GM18870 (cell line): ENCODE results near the gene IL3.

Source experiments
- ATAC-seq: cut with Tn5 transposase; IDR thresholded peaks from one replicate; pipeline ENCODE4 v1.9.1; 2021; ENCODE audit warnings: moderate library complexity; ENCODE audit not compliant: unreplicated experiment

IL3 gene

DNA sequence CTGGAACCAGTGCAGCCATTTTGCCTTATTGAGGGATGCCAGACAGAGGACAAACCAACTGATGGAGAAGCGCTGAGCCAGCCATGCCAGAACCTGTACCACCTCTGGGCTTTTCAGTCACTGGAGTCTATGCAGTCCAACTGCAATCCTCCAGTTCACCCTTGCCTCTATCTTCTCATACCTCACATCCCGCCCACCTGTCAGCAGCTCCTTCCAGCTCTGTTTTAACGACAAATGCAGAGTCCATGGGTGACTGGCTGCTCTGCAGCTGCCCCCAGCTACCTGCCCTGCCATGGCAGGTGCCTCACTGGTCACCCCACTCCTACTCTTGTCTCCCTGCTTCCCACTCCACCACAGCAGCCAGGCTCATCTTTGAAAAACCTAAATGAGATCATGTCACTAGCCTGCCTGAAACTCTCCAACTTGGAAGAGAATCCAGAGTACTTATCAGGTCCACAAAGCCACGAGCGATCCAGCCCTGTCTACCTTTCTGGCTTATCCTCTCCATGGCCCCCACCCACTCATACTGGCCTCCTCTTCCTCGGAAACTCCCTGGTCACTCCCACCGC, 35.0 kb upstream of the IL3 start:
- ATAC-seq: no peak

DNA sequence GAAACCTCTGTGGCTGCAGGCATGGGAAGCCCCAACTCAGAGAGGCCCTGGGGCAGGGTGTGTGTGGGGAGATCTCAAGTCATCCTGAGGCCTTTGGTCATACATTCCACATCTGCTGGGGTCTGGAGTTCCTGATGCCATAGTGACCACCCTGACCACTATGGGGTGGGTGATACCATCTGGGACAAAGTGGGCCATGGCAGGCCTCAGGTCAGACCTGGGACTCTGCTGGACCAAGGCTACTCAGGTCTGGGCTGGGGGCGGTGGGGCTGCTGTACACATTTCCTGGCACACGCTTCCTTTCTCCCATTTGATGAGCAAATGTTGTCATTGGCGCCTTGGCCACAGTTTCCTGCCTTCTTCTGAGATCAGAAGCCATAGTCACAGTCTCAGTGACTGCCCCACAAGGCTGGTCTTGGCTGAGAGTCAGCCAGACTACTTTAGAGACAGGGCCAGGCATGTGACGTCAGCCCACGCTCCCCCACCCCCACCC, 33.9 kb upstream of the IL3 start:
- ATAC-seq: no peak

DNA sequence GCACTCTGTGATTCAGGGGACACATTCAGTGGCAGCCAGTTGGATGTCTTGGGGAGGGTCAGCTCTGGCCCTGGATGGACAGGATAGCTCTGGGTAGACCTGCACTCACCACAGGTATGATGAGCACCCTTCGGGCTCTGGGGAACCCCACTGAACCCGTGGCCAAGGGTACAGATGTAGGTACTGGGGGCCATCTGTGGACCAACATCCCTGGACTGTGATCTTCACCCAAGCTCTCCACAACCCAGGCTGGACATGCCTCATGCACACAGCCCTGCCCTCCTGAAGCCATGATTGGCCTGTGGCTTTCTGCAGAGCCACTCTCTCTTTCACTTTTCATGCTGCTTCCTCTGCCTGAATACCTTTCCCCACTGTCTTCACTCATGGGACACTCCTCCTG, 33.4 kb upstream of the IL3 start:
- no peak for ATAC-seq

DNA sequence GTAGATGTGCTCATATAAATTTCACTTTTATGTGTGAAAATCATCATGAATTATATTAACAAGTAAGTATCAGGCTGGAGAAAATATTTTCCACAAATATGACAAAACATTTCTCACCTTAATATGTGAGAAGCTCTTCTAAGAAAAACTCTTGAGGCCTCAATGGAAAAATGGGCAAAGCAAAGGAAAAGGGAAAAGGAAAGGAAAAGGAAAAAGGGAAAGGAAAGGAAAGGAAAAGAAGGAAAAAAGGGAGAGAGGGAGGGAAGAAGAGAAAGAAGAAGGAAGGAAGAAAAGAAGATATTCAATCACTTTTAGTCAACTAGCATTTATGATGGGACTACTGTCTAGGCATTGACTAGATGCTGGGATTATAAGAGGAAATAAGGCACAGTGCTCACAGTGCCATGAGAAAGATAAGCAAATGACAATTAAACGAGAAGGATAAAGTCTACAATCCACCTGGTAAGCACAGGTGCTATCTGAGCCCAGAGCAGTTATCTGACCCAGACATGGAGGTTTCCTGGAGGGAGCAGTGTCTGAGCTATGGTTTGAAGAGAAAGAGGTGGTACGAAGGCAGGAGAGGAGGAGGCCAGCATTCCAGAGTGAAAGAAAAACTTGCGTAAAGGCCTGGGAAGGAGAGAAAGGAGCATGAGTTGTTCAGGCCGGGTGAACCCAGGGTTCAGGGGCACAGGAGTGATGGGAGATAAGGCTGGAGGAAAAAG, 30.7 kb upstream of the IL3 start:
- no peak for ATAC-seq

DNA sequence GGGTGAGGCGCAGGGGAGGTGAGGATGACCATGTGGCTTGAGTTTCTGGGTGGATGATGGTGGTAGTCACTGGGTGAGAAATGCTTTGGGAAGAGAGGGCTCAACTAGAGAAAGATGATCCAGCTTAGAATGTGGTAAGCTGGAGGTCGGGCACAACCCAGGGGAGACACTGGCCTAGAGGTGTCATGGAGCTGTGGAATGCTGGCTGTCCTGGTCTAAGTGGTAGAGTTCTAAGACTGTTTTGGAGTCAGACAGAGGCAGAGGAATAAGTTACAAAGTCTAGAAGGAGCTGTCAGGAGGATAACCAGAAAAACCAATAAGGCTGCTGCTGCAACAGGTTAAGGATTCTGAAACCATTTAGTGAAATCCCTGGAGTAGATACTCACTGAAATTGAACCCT, 29.8 kb upstream of the IL3 start:
- ATAC-seq: no peak

DNA sequence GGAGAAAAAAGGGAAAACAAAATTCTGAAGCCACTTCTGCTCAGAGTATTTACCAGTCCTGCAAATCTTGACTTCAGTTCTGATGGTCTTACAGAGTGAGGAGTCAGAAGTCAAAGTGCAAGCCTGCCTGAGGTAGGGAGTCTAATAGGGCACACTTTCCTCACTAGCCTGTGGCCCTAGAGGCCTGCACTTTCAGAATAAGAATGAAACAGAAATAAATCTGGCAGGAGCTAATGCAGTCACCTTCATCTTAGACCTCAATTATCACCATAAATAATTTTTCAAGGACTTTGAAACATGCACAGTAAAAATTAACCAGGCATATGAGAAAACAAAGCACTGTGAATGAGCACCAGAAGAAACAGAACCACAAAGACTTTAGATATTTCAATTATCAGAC, 28.3 kb upstream of the IL3 start:
- no peak for ATAC-seq

DNA sequence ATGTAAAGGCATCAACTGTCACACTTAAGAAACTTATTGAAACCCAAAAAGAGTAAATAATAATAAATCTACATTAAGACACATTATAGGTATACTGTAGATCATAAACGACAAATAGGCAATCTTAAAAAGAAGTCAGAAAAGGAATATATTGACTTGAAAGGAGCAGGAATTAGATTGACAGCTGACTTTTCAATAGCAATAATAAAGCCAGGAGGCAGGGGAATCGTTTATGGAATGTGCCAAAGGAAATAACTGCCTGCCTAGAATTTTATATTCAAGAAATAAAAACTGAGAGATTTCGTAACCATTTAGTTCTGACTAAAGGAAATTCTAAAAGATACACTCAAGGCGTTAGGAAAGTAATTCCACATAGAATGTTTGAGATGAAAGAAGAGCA, 27.3 kb upstream of the IL3 start:
- no peak for ATAC-seq

DNA sequence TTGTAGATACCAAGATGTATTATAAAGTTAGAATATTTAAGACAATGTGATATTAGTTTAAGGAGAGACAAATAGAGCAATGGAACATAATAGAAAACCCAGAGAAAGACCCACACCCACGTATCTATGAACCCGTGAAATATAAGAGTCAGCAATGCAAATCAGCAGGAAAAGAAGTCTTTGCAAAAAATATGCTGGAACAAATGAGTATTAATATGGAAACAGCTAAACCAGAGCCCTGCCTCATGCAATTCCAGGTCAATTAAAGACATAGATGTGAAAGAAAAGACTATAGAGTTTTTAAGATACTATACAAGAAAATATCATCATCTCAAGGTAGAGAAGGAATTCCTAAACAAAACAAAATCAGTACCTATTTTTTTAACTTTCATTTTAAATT, 23.1 kb upstream of the IL3 start:
- no peak for ATAC-seq

DNA sequence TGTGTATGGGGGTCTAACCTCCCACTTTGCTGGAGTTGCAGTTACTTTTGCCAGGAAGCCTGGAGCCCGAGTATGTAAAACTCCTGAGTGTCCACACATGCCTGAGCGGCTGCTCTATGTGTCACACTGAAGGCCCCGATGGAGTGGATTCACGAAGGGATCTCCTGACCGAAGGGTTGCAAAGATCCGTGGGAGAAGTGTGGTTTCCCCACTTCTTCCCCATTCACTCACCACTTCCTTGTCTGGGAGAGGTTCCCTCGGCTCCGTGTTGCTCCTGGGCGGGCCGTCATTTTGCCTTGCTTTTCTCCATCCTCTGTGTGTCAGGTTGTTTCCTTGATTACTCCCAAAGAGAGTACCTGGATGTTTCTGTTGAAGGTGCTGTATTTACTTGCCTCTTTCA, 16.2 kb upstream of the IL3 start:
- ATAC-seq: no peak

DNA sequence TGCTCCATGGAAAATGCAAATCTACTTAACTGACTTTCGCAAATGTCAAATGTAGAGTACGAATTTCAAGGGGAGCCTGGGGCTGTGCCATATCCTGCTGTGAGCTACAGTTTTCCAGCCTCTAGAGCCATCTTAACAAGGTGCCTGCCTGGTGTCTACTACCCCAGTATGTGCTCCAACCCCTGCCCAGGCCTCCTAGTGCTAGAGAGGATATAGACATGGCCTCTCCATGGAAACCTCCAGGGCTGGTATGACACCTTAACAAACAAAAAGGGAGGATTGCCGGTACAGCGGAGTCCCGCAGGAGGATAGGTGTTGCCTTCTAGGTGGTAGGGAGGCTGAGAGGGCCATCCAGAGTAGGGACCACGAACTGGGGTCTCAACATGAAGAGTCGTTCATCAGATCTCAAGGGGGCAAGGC, 13.6 kb upstream of the IL3 start:
- ATAC-seq: no peak

DNA sequence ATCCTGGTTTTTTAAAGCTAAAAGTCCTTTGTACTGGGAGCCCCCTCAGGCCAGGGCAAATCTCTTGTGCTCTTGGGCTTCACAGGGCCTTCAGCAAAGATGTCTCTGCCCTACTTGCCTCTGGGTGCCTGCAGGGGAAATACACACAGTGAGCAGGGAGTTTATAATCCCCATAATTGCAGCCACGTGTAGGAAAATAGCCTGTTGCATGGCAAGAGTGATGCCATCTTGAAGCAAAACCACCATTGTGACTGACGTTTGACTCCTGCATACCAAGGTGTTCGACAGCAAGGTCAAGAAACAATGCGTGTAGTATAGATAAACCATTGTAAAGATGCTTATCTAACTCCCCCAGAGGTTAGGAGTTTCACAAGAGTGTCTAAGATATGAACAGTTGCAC, 11.4 kb upstream of the IL3 start:
- no peak for ATAC-seq

DNA sequence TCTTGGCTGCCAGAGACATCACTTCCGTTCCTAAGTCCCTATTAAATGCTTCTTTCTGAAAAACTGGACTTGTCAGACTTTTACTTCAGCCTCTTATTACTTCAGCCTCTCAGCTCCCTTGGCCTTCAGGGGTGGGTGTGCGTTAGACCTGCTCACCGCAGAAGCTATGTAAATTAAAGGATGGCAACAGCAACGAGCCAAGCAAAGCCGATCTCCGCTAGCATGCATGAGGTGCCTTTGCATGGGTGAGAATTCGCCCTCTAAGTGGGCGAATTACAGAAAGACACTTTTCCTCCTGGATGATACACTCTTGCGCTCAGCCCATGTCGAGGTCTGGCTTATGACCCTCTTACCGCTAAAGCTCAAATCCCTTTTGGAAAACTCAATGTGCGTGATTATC, 10.9 kb upstream of the IL3 start:
- no peak for ATAC-seq

DNA sequence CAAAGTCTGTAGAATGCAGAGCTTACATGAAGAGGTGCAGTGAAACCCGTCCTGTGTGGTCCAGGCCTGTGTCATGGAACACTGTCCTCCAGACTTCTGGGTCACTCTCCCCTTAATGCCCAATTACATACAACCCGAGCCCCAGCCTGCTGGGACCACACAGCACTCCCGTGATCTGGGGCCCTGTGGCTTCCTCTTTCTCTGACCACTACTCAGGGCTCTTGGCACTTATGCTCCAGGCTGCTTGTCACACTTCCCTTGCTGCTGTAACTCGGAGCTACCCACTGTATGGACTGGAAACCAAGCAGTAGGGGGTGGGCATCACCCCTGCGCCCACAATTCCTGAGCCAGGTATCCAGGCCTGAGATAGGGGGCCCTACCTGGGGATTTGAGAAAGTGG, 10.3 kb upstream of the IL3 start:
- ATAC-seq: no peak

DNA sequence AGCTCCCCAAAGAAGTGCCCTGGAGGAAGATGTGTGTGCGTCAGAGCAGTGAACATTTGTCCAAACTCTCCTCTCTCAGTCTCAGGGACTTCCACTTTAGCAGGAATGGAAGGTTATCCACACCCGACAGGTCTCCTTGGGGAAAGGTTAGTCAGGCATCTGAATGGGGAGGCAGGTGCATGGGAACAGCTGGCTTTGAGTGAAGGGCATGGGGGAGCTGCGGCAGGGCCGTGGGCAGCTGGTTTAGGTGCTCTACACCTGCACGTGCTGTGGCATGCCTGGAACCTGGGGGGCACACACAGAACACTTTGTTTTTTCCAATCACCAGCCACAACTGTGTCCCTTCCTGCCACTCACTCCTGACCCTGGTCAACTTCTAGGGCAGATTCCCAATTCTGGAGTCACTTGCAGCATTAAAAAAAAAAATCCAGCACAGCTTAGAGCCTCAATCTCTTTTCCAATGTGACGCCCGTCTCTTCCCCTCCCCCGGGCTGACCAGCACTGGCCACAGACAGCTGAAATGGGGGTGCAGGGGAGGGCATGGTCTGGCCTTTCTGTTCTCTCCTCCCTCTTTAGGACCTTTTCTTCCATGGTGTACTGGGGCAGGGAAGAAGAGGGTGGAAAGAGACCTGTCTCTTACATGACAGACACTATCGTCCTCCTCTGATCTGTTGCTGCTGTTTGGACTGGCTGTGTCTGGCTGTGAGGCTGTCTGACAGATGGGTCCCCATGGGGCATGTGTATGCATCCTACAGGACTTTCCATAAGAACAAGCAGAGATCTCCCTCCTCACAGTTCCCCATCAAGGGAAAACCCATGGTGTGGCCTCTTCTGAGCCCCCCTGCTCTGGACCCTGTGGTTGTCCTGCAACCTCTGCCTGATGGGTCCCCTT, 9.5 kb upstream of the IL3 start:
- no peak for ATAC-seq

DNA sequence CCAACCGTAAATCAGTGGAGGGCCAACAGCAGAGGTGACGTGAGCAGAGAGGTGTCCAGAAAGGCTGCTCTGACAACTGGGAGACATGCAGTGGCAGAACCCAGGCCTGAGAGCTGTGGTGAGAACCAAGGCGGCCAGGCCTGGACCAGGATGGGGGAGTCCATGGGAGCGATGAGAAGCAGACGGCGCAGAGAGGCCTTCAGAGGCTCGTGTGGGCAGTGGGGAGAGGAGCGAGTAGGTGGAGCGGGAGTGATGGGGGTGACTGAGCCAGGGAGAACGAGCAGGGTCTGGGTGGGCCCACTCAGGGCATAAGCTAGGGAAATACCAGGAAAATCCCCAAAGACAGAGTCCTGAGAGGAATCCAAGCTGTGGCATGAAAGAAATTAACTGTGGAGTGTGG, 7.9 kb upstream of the IL3 start:
- ATAC-seq: no peak

DNA sequence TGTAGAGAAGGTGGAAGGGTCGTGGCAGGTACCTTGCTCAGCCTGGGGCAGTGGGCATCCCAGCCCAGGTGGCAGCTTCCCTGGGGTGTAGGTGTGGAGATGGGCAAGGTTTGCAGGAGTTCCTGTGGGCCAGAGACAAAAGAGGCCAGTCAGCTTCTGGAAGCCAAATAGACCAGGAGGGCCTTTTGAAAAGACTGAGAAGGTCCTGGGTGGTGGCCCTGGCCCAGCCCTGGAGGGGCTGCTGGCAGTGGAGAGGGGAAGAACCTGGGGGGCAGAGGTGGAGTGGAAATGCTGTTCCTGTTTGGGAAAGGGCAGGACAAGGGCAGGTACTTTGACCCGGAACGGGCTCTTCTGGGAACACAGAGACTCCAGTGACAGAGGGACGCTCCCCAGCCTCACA, 7.0 kb upstream of the IL3 start:
- ATAC-seq: no peak

DNA sequence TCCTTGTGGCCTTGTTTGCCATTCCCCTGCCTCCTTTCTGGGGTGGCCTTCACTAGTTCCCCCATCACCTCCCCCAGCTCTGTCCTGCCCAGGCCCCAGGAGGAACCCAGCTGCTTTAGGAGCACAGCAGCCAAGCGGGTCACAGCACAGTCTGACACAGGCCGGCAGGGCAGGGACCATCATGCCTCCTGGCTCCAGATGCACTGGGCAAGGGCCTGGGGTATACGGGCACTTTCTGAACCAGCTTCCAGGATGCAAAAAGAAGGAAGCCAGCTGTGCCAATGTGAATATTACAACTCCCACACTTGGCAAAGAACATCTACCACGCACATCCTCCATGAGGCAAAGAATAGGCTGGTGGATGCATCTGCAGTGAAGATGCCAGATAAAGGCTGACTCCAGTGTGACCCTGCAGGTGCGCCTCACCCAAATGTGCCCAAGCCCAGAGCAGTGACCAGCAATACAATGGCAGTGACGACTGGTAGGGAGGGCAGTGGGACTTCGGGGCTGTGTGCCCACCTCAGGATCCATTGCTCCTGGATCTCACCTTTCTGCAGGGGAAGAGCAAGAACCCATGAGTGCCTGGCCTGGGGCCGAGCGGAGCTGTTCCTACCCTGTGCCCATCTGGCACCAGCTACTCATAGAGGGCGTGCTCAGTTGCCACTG, 6.3 kb upstream of the IL3 start:
- ATAC-seq: no peak

DNA sequence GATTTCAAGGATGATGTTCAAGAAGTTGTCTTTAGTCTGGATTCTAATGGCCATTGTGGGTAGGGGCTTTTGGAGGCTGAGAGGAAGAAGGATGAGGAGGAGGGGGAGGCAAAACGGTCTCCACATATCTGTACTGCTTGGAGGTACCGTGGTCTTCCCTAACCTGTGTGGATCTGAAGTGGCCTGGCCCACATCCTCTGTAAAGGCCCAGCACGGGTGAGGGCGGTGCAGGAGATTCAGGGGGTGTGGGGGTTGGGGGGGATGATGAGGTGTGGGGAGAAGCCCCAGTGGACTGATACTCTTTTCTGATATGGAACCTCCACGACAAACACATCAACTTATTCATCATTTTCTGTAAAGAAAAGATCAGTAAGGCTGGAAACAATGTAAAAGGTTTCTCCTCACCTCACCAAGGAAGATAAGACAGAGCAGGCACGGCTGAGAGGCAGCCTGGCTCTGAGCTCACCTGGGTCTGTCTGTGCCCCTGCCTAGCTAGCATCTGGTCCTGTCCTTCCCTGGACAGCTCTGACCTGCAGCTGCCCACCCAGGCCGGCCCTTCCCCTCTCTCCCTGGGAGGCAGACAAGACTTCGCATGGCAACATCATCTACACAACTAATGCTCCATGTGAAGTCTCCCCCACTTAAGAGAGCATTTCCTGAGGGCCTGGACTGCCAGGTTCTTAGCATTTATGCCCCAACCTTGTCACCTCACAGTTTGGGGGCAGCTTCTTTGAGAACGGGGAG, 5.6 kb upstream of the IL3 start:
- ATAC-seq: no peak

DNA sequence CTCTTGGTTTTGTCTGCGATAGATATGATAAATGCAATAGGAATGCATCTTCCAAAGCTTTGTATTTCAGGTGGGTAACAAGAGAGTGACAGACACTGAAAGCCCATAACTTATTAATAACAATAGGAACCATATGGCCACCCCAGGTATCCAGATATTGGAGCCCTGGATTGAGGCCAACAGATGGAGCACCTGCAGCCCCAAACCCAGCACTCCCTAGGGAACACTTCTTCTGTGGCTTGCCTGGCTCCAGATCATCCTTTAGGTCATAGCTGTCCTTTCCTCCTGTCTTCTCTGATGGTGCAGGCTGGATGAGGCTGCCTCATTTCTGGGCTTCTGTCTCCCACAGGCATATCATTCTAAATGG, 5.0 kb upstream of the IL3 start:
- ATAC-seq: no peak

DNA sequence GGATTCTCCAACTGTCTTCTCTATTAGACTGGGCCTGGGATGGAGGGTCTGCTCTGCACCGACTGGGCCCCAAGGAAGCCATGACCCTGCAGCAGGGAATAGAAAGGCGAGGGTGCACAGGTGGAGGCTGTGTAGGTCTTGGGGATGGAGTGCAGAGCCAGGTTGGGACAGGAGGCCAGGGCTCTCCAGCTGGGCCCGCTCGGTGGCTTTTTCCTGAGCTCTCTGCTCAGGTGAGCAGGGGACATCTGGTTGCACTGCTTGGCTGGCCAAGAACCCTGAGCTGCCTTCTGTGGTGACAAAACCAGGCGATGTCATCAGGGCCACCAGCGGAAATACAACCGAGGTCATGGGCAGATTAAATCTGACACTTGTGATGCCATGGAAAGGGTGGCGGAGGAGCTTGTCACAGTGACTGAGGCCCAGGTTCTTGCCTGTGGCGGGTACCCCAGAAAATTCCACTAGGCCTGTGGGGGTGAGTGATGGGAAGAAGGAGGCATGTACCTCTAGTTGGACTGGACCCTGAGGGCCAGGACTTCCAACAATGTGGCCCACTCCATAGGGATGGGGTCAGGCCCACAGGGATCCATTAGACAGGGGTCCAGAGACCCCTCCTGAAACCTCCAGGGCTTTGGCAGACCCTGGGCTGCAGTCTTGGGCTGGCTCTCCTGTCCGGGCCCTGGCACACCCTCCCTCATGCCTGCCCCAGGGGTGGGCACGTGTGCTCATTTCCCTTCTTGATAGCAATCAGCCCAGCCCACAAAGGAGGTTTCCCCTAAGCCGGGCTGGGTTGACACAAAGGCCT, 4.4 kb upstream of the IL3 start:
- ATAC-seq: no peak
